ENCODE data around the gene CACNA1C.

CACNA1C gene

DNA sequence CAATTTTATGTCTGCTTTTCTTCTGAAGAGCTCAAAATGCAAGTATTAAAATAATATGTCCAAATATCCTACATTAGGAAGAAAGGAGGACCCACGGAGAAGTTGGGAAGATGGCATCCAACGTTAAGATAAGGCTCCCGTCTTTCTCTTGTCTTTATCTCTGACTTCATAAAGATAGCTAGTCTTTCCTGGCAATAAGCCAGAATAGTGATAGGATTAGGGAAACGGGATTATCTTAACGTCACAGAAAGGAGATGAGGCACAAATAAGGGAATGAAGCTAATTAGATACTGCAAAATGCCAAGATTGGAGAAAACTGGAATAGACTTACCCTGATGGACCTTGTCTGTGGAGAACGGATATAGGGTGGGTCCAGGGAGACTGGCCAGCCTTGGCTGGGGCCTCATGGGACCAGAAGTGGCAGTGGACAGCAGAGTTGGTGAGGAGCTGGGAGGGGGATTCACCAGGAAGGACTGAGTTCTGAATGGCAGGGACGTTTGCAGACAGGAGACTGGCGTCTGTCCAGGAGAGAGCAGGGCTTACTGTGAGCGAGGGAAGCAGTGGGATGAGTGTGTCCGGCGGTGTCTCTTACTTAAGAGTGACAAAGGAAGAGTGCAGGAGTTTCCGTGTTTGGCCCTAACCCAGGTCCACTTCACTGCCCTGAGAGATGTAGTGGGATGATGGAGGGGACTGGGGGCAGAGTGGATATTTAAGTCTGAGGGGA, 119.9 kb downstream of the CACNA1C start:
- DNase-seq (ENCODE audit: low read depth) = no peak
- no peak overlapping the region for H3K4me3 ChIP-seq (ENCODE audit: low read depth, low read length)
- TF ChIP-seq CTCF (conservative IDR thresholded peaks at IDR 0.05; ENCODE audit: low read depth, low read length) = no peak

DNA sequence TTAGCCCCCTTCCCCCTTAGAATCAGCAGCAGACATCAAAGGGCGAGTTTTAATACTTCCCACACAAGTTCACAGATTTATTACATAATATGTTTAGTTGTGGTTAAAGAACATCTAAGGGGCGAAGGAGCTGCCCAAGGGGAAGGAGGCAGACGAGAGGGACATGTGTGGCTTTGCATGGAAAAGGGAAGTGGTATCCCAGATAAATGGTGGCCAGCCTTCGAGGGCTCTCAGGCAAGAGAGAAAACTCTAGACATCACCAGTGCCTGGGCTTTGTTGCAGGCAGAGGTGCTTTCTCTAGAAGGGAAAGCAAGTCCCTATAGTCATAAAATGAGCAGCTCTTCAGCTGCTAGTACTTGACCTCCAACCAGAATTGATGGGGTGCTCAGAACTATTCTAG, 121.2 kb downstream of the CACNA1C start:
- no peak overlapping the region for H3K4me3 ChIP-seq (ENCODE audit: low read depth, low read length)
- no peak for TF ChIP-seq CTCF (conservative IDR thresholded peaks at IDR 0.05; ENCODE audit: low read depth, low read length)
- DNase-seq (ENCODE audit: low read depth) = no peak

DNA sequence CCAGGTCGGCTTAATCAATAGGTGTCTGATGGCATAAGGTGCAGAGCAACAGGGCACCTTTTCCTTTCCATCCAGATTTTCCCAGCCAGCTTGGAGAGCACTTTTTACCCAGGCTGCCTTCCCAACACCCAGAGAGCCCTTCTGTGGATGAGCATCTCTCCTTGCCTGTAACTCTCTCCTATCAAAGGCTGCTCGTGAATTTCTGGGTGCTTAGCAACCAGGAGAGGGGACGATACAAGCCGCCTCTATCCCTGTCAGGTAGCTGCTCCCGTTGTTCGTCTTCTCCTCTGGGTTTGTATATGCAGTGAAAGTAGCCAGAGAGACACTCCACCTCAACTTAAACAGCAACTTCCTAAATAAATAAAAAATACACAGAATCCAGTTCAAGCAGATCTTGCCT, 124.2 kb downstream of the CACNA1C start:
- DNase-seq (ENCODE audit: low read depth) = no peak
- no peak for TF ChIP-seq CTCF (conservative IDR thresholded peaks at IDR 0.05; ENCODE audit: low read depth, low read length)
- H3K4me3 ChIP-seq (ENCODE audit: low read depth, low read length) = no peak overlapping the region

DNA sequence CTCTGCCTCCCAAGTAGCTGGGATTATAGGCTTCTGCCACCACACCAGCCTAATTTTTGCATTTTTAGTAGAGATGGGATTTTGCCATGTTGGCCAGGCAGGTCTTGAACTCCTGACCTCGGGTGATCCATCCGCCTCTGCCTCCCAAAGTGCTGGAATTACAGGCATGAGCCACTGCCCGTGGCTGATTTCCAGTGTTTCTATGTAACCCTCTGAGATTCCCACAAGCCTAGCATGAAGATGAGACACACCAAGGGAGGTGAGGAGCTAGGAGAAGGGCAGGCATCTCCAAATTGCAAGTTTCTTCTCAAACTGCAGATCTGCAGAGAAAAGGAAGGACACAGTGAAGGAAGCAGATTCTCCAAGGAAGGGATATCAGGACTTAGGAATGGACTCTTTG, 125.0 kb downstream of the CACNA1C start:
- no peak for TF ChIP-seq CTCF (conservative IDR thresholded peaks at IDR 0.05; ENCODE audit: low read depth, low read length)

GRCh38 chr12:2179058-2179457, 126.3 kb downstream of the CACNA1C start:
- no peak for TF ChIP-seq CTCF (conservative IDR thresholded peaks at IDR 0.05; ENCODE audit: low read depth, low read length)
- H3K4me3 ChIP-seq (ENCODE audit: low read depth, low read length) = no peak overlapping the region
- no peak for DNase-seq (ENCODE audit: low read depth)

More for the DNA sequence above, 125.0 kb downstream of the CACNA1C start:
- no peak overlapping the region for H3K4me3 ChIP-seq (ENCODE audit: low read depth, low read length)
- DNase-seq (ENCODE audit: low read depth) = no peak

DNA sequence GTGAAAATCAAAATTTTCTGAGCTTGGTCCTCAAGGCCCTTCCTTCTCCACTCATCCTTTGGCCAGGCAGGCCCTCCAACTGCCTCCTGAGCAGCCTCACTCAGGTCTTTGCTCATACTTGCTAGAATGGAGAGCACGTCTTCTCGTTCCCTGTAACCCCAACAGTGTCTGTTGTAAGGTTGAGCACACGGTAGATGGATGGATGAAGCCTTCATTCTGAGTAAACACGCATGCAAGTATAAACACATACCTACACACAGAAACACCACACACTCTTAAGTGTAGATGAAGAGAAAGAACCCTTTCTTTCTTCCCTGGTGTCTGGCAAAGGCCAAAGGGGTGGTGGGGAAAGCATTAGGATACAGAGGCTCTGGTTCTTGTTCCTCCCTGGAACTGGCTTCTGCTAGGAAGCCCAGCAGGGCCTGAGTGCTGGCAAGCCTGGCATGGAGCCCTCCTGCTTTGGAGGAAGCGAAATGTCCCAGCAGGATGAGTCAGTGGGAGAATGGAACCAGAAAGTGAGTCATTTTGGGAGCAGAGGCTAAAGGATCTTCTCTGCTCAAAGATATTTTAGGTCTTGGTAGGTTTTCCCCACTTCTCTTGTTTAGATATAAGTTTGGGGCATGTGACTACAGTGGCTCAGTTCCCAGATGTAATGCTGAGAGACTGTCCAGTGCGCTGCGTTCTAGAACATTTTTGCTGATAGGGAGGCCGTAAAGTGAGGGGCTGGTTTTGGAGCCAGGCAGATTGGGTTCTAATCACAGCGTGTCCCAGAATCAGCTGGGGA, 127.4 kb downstream of the CACNA1C start:
- DNase-seq (ENCODE audit: low read depth) = peak; percentile 83
- no peak for TF ChIP-seq CTCF (conservative IDR thresholded peaks at IDR 0.05; ENCODE audit: low read depth, low read length)
- H3K4me3 ChIP-seq (ENCODE audit: low read depth, low read length) = no peak overlapping the region

DNA sequence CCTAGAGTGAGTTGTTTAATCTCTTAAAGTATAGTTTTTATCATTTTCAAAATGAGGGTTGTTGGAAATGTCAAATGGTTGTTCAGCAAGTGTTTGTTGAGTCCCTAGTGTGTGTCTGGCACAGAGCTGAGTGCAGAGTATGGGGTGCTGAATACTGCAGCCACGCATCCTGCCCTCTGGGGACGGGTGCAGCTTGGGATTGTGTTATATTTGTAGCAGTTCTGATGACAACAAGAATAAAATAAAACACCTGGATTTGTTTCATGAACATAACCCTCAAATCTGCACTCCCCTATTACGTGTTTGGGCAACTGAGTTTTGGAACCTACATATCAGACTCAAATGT, 127.9 kb downstream of the CACNA1C start:
- no peak for TF ChIP-seq CTCF (conservative IDR thresholded peaks at IDR 0.05; ENCODE audit: low read depth, low read length)

More for the DNA sequence above, 127.9 kb downstream of the CACNA1C start:
- H3K4me3 ChIP-seq (ENCODE audit: low read depth, low read length) = no peak overlapping the region
- no peak for DNase-seq (ENCODE audit: low read depth)

Measured in choroid plexus epithelial cell (primary cell).